ENCODE measurements around the gene LMNB1. TPM values are rescaled to one million over a fixed set of nuclear protein-coding genes. Genes with fewer than 3 reads are reported as not detected.
A peak's percentile ranks its signal among the peaks of the same experiment; 100 is the strongest.

The LMNB1 gene
- total RNA-seq, 4 donors from 2014 or later, result 7.9 to 53.3 (median 16.8) TPM

DNA sequence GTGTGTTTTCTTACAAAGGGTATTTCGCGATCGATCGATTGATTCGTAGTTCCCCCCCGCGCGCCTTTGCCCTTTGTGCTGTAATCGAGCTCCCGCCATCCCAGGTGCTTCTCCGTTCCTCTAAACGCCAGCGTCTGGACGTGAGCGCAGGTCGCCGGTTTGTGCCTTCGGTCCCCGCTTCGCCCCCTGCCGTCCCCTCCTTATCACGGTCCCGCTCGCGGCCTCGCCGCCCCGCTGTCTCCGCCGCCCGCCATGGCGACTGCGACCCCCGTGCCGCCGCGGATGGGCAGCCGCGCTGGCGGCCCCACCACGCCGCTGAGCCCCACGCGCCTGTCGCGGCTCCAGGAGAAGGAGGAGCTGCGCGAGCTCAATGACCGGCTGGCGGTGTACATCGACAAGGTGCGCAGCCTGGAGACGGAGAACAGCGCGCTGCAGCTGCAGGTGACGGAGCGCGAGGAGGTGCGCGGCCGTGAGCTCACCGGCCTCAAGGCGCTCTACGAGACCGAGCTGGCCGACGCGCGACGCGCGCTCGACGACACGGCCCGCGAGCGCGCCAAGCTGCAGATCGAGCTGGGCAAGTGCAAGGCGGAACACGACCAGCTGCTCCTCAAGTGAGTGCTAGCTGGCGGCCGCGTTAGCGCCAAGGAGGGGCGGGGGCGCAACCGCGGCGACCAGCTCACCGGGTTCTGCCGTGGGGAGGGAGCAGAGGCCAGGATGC is 480 bp downstream of the LMNB1 start:
- Histone ChIP-seq H3K4me3 (peak overlapping the region; percentile 54 to 74 (median 67)), H3K27ac (peak overlapping the region; percentile 92 to 96 (median 94)), H3K27me3 (no peaks in the 10 kb centered on the region), H3K9me3 (no peaks in the 10 kb centered on the region), H3K36me3 (no peaks in the 10 kb centered on the region), H3K4me1 (peaks cover 0 to 31% (median 18%) of the 10 kb centered on the region in 4 donors)
- DNase-seq, result peak; percentile 64
- in situ Hi-C loops (cut with MboI; ENCODE audit: low pct_ligation_motif_present in 1 of 4, low pct_unique_long_range_greater_than_20kb in 1 of 4, low sequenced_read_pairs in 3 of 4), result loop anchor here in 3 of 4 donors (25.0 kb wide), 2 partner anchors 115 to 440 kb away; no protein-coding TSS in a partner anchor
- WGBS, 2 donors (ENCODE audit: low coverage in 1 of 2), result 0% methylated on average over 65 of the region's 93 CpGs; no CpG with 5 or more reads in 1 of the 2 donors
- TF ChIP-seq EP300 (IDR thresholded peaks at IDR 0.05; ENCODE audit: low read depth) (no peak), POLR2AphosphoS5 (IDR thresholded peaks at IDR 0.05) (peak in 2 of 3 donors; percentile 46), CTCF (IDR thresholded peaks at IDR 0.05) (peak in 1 of 5 experiments; percentile 5), POLR2A (IDR thresholded peaks at IDR 0.05) (no peak)
- intact Hi-C loops (cut with DNase I; ENCODE audit: low total_unique reads), result no loop called here

DNA sequence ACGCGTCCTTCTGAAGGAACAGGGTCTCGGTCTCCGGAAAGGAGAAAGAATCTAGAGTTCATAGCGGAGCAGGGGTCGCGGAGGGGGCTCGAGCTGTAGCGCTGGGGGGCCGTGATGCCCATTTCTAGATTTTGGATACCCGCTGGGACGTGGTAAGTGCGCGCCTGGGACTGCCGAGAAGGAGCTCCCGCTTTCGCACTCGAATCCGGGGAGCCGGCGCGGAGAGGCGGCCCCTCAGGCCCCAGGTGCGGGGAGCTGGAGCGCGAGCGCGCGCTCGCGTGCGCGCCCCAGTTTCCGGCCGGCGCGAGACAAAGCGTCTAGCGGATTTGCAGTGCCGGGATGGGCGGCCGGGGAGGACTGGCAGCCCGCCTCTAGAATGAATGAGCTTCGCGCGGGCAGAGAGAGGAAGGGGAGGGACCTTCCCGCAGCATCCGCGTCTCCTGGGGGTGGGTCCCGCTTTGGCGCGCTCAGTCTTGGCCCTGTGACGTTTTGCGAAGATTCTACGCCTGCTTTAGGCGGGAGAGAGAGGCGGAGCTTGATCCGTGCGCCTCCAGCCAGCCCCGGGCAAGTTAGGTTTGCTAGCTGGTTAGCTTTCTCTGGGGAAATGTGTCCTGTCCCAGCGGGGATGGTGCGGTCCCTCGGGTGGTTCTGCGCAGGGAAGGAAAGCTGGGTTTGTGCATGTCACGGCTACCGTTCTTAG is 1.2 kb downstream of the LMNB1 start:
- in situ Hi-C loops (cut with MboI; ENCODE audit: low pct_ligation_motif_present in 1 of 4, low pct_unique_long_range_greater_than_20kb in 1 of 4, low sequenced_read_pairs in 3 of 4), result loop anchor here in 3 of 4 donors (25.0 kb wide), 2 partner anchors 116 to 441 kb away; no protein-coding TSS in a partner anchor
- H3K36me3 ChIP-seq, result no peaks in the 10 kb centered on the region
- intact Hi-C loops (cut with DNase I; ENCODE audit: low total_unique reads), result no loop called here
- DNase-seq, result peak; percentile 92
- H3K9me3 ChIP-seq, result no peaks in the 10 kb centered on the region
- H3K4me1 ChIP-seq, result peaks cover 0 to 36% (median 19%) of the 10 kb centered on the region in 4 donors
- TF ChIP-seq EP300 (IDR thresholded peaks at IDR 0.05; ENCODE audit: low read depth) (no peak), CTCF (IDR thresholded peaks at IDR 0.05) (no peak), POLR2A (IDR thresholded peaks at IDR 0.05) (peak; percentile 58), POLR2AphosphoS5 (IDR thresholded peaks at IDR 0.05) (peak; percentile 49 to 73 (median 57))
- peak overlapping the region; percentile 54 to 74 (median 67) for H3K4me3 ChIP-seq
- 0 to 1% methylated on average over 1 to 58 of the region's 66 CpGs for WGBS, 2 donors (ENCODE audit: low coverage in 1 of 2)
- H3K27me3 ChIP-seq, result no peaks in the 10 kb centered on the region
- peak overlapping the region; percentile 92 to 96 (median 94) for H3K27ac ChIP-seq

DNA sequence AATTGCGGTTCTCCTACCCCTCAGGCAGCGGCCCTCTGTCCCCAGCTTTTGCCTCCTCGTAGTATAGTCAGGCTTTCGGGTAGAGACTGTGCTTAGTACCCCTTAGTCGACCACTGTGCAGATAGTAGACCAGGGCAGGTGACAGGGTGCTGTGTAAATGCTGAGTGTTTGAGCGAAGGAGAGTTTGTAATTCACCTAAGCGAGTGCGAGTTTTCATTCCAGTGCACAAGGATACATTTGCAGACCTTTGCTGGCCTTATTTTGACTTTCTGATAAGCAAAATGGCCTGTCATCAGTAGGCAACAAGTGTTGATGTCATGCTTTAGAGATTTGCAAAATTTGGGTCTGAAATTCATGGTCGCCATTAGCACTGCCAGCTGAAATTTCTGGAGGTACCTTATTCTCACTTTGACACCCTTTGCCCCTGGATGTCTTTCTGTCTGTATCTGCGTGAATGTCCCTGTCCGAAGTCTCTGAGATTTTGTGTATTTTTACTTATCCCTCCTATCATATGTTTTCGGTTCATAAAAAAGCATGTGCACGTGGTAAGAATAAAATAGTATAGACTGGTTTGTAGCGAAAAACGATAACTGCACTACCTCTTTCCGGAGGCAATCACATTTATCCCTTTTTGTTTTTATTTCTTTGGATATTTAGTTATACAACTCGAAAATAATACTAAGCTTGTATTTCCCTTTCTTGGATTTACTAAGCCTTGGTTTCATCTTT is 1.9 kb downstream of the LMNB1 start:
- Histone ChIP-seq H3K36me3 (no peaks in the 10 kb centered on the region), H3K9me3 (no peaks in the 10 kb centered on the region), H3K27me3 (no peaks in the 10 kb centered on the region), H3K4me3 (peak overlapping the region; percentile 54 to 74 (median 67)), H3K27ac (peak overlapping the region; percentile 92 to 96 (median 94)), H3K4me1 (peaks cover 0 to 42% (median 21%) of the 10 kb centered on the region in 4 donors)
- in situ Hi-C loops (cut with MboI; ENCODE audit: low pct_ligation_motif_present in 1 of 4, low pct_unique_long_range_greater_than_20kb in 1 of 4, low sequenced_read_pairs in 3 of 4), result loop anchor here in 3 of 4 donors (25.0 kb wide), 2 partner anchors 117 to 442 kb away; no protein-coding TSS in a partner anchor
- no peak for DNase-seq
- WGBS, 2 donors (ENCODE audit: low coverage in 1 of 2), result 14 to 16% methylated on average over 8 to 17 of the region's 17 CpGs
- intact Hi-C loops (cut with DNase I; ENCODE audit: low total_unique reads), result no loop called here
- TF ChIP-seq POLR2A (IDR thresholded peaks at IDR 0.05) (no peak), EP300 (IDR thresholded peaks at IDR 0.05; ENCODE audit: low read depth) (no peak), CTCF (IDR thresholded peaks at IDR 0.05) (no peak), POLR2AphosphoS5 (IDR thresholded peaks at IDR 0.05) (no peak)
